ENCODE results near the gene SDF2. TPM values are rescaled to one million over a fixed set of nuclear protein-coding genes. Genes with fewer than 3 reads are reported as not detected.
A peak's percentile ranks its signal among the peaks of the same experiment; 100 is the strongest.

Gene SDF2
- total RNA-seq, 1 donor from 2014 or later, result 34.0 TPM

DNA sequence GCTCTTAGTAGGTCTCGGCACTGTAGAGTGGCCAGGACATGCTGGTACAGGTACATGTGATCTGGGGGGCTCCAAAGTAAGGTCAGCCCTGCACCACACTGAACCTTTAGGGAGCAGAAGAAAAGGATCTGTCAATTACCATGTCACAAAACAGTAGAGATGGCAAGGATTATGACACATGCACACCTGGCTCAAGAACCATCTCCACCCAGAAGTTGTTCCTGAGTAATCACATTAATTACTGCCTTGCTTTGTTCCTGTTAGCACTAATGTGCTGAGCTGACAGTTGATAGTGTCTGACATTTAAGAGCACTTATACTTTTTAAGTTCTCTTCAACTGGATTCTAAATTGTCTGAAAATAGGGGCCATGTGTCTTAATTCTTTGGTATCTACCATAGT lies 26.2 kb downstream of the SDF2 start:
- no peaks in the 10 kb centered on the region for H3K9me3 ChIP-seq (replicated peaks)
- no peak for DNase-seq
- no peak overlapping the region for H3K4me3 ChIP-seq
- H3K27me3 ChIP-seq (ENCODE audit: low read depth), result no peaks in the 10 kb centered on the region
- H3K4me1 ChIP-seq, result no peaks in the 10 kb centered on the region
- H3K27ac ChIP-seq (replicated peaks), result no peak overlapping the region
- no peak for TF ChIP-seq CTCF (IDR thresholded peaks at IDR 0.05; ENCODE audit: borderline replicate concordance)
- peaks cover 100% of the 10 kb centered on the region for H3K36me3 ChIP-seq
- intact Hi-C loops (cut with micrococcal nuclease), result no loop called here

DNA sequence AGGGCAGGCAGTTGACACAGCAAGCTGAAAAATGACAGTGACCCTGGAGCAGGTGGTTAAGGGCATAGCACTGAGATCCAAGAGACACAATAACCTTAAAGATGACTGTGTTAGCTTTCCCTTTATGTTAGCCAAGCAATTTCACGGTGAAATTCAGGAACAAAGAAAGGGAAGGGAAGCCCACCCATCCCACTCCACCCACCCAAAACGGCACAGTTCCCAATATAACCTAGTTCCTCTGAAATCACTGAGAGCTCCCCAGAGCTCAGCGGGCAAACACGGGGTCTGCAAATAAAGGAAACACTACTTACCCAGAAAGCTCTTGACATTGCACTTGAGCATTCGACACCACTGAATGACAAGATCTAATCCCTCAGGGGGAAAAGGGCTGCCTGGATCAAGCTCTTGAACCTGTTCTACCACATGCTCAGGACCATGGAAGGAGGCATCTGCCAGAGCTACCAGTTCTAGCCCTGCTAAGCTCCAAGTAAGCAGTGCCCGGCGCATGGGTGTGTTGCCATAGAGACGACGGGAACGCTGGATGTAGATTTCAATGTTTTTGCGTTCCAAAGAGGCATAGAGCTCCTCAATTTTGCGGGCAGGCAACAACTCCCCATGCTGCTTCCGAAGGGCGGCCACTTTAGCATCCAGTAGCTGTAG lies 27.4 kb downstream of the SDF2 start:
- TF ChIP-seq CTCF (IDR thresholded peaks at IDR 0.05; ENCODE audit: borderline replicate concordance), result no peak
- Histone ChIP-seq H3K4me3 (no peak overlapping the region), H3K36me3 (peaks cover 100% of the 10 kb centered on the region), H3K4me1 (no peaks in the 10 kb centered on the region), H3K27me3 (ENCODE audit: low read depth) (no peaks in the 10 kb centered on the region), H3K27ac (replicated peaks) (no peak overlapping the region), H3K9me3 (replicated peaks) (no peaks in the 10 kb centered on the region)
- no peak for DNase-seq
- intact Hi-C loops (cut with micrococcal nuclease), result no loop called here

- Histone ChIP-seq H3K27me3 (ENCODE audit: low read depth) (no peaks in the 10 kb centered on the region), H3K27ac (replicated peaks) (no peak overlapping the region), H3K4me3 (no peak overlapping the region), H3K36me3 (peaks cover 85% of the 10 kb centered on the region), H3K9me3 (replicated peaks) (no peaks in the 10 kb centered on the region), H3K4me1 (peaks cover 16% of the 10 kb centered on the region)
- DNase-seq, result no peak
- intact Hi-C loops (cut with micrococcal nuclease), result no loop called here
- no peak for TF ChIP-seq CTCF (IDR thresholded peaks at IDR 0.05; ENCODE audit: borderline replicate concordance)
Measured at GRCh38 chr17:28626818-28627217, 34.9 kb downstream of the SDF2 start.

- H3K36me3 ChIP-seq, result peaks cover 85% of the 10 kb centered on the region
- intact Hi-C loops (cut with micrococcal nuclease), result no loop called here
- peaks cover 16% of the 10 kb centered on the region for H3K4me1 ChIP-seq
Measured at GRCh38 chr17:28624148-28624547, 37.6 kb downstream of the SDF2 start.

DNA sequence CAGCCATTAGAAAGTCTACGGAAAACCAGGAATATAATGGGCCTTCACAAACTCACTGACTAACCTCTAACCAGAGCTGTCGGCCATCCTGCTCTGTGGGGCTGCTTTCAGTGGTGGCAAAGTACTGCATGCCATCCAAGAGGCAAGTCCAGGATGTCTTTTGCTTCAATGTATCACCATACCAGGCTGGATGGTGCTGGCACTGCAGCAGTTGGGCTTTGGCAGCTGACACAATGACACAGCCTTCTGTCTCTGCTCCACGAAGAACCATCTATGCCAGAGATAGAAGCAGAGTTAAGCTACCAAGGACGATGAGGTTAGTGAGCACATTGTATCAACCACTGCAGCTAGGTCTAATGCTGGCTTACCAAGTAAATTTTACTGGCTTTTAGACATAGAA lies 38.0 kb downstream of the SDF2 start:
- H3K4me1 ChIP-seq, result peaks cover 16% of the 10 kb centered on the region
- no peaks in the 10 kb centered on the region for H3K27me3 ChIP-seq (ENCODE audit: low read depth)
- H3K9me3 ChIP-seq (replicated peaks), result no peaks in the 10 kb centered on the region
- DNase-seq, result no peak
- intact Hi-C loops (cut with micrococcal nuclease), result no loop called here
- H3K27ac ChIP-seq (replicated peaks), result peak overlapping the region; percentile 50
- no peak overlapping the region for H3K4me3 ChIP-seq
- TF ChIP-seq CTCF (IDR thresholded peaks at IDR 0.05; ENCODE audit: borderline replicate concordance), result no peak
- H3K36me3 ChIP-seq, result peaks cover 85% of the 10 kb centered on the region

More at GRCh38 chr17:28624148-28624547, 37.6 kb downstream of the SDF2 start:
- H3K9me3 ChIP-seq (replicated peaks), result no peaks in the 10 kb centered on the region
- TF ChIP-seq CTCF (IDR thresholded peaks at IDR 0.05; ENCODE audit: borderline replicate concordance), result no peak
- no peak overlapping the region for H3K4me3 ChIP-seq
- H3K27me3 ChIP-seq (ENCODE audit: low read depth), result no peaks in the 10 kb centered on the region
- H3K27ac ChIP-seq (replicated peaks), result peak overlapping the region; percentile 50
- DNase-seq, result no peak
